Diencephalon (tissue), 1 donor: Measurements from ENCODE around the gene INA. TPM values are rescaled to one million over a fixed set of nuclear protein-coding genes. Genes with fewer than 3 reads are reported as not detected.

ENCODE experiments used
- small RNA-seq: library from RNA; depleted of rRNA; stranded (forward); fragments of <200 nt; gene quantifications from one replicate; pipeline ENCODE3, GENCODE V24; 2014
- total RNA-seq: library from RNA; depleted of rRNA; stranded (reverse); fragments of >200 nt; gene quantifications from one replicate; pipeline ENCODE4 v1.2.3, GENCODE V29; 2014

INA gene
- total RNA-seq, result 223 TPM

DNA sequence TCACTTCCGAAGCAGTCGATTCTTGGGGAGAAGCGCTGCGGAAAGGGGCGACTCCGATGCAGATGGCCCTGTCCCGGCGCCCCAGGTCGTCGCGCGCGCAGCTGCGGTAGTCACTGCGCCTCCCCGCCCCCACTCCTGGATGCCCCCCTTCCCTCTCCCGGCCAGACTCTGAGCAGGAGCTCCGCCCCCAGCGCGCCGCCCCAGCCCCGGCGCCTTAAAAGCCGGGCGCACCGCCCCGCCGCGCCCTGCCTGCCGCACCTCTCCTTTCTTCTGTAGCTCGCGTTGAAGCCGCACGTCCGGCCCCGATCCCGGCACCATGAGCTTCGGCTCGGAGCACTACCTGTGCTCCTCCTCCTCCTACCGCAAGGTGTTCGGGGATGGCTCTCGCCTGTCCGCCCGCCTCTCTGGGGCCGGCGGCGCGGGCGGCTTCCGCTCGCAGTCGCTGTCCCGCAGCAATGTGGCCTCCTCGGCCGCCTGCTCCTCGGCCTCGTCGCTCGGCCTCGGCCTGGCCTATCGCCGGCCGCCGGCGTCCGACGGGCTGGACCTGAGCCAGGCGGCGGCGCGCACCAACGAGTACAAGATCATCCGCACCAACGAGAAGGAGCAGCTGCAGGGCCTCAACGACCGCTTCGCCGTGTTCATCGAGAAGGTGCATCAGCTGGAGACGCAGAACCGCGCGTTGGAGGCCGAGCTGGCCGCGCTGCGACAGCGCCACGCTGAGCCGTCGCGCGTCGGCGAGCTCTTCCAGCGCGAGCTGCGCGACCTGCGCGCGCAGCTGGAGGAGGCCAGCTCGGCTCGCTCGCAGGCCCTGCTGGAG lies at the start of gene INA:
Gene INA (plus strand): TSS at position 243 of the 817 bp plus-strand sequence. CDS start 74 bp downstream, at position 317.

GRCh38 chr10:103245587-103245986 lies 31.4 kb upstream of the INA start, which contains the start of gene RPEL1:
TSS of gene RPEL1 (plus strand) at chr10:103245887. CDS start at chr10:103245997, 110 bp downstream.

Small RNA genes lying within 50 kb of the gene (small RNA-seq; reads per million reads assigned to genes)
- not detected for gene RNU11-3P

Other genes with a start within 250 kb of the INA start
- 115 TPM for gene NT5C2, start 83.9 kb upstream of the INA start, total RNA-seq
- gene RPEL1, start 31.3 kb upstream of the INA start, total RNA-seq, result not detected
- gene PCGF6, start 74.0 kb downstream of the INA start, total RNA-seq, result 13.4 TPM
- gene TAF5, start 90.8 kb downstream of the INA start, total RNA-seq, result 6.7 TPM
- 197 TPM for gene ATP5MK, start 119.3 kb downstream of the INA start, total RNA-seq
- 24.0 TPM for gene PDCD11, start 119.5 kb downstream of the INA start, total RNA-seq
- gene CALHM2, start 175.2 kb downstream of the INA start, total RNA-seq, result 2.5 TPM
- 0.23 TPM for gene CALHM1, start 181.8 kb downstream of the INA start, total RNA-seq
- not detected for gene CALHM3, start 202.1 kb downstream of the INA start, total RNA-seq
- 33.4 TPM for gene NEURL1, start 216.6 kb downstream of the INA start, total RNA-seq